ENCODE results near the gene DUSP16. TPM values are rescaled to one million over a fixed set of nuclear protein-coding genes. Genes with fewer than 3 reads are reported as not detected.

The DUSP16 gene
- total RNA-seq, 2 donors from 2014 or later, result 9.6 to 18.7 TPM

DNA sequence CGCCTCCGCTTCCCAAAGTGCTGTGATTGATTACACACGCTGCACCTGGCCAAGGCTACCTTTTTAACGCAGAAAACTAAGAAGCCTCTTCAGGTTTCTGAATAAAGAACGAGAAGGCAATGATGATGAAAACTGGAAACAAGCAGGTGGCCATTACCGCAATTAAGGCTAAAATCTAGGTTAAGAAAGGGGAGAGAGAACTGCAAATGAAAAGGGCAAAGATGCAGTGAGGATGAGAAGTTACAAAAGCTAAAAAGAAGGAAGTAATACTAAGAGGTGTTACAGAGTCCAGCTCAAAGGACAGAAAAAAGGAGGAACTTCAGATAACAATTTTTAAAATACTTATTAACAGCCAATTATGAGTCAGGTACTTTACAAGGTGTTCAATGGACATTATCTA, 79.7 kb downstream of the DUSP16 start:
- no peak for DNase-seq (ENCODE audit: low spot score)
- Histone ChIP-seq H3K27me3 (no peaks in the 10 kb centered on the region), H3K4me3 (no peak overlapping the region), H3K9me3 (no peaks in the 10 kb centered on the region), H3K36me3 (peaks cover 21% of the 10 kb centered on the region), H3K4me1 (no peaks in the 10 kb centered on the region), H3K27ac (no peak overlapping the region)
- TF ChIP-seq, protein P1, sequence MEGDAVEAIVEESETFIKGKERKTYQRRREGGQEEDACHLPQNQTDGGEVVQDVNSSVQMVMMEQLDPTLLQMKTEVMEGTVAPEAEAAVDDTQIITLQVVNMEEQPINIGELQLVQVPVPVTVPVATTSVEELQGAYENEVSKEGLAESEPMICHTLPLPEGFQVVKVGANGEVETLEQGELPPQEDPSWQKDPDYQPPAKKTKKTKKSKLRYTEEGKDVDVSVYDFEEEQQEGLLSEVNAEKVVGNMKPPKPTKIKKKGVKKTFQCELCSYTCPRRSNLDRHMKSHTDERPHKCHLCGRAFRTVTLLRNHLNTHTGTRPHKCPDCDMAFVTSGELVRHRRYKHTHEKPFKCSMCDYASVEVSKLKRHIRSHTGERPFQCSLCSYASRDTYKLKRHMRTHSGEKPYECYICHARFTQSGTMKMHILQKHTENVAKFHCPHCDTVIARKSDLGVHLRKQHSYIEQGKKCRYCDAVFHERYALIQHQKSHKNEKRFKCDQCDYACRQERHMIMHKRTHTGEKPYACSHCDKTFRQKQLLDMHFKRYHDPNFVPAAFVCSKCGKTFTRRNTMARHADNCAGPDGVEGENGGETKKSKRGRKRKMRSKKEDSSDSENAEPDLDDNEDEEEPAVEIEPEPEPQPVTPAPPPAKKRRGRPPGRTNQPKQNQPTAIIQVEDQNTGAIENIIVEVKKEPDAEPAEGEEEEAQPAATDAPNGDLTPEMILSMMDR (IDR thresholded peaks at IDR 0.05), result no peak

DNA sequence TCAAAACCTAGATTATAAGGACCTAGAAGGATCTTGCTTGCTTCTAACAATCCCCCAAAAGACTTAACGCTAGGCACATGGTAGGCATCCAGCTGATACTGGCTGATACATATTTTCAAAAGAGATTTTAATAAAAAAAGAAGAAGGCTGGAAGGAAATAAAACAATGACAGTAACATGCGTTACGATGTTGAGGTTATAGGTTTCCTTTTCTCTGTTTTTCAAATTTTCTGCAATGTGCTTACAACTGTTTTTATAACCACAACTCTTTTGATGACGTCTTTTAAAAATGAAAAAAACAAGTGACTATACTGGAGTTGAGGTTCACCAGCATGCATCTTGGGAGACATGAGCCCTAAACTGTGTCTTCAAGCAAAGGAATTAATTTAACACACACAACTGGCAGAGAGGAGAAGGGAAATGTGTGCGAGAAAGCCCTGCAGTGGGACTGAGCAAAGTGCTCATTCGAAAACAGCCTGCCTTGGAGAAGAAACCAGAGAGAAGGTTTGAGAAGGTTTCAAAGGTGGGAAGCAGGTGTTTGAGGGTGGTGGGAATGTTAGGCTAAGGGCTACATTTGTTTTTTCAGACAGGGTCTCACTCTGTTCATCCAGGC, 80.4 kb downstream of the DUSP16 start:
- Histone ChIP-seq H3K36me3 (peaks cover 28% of the 10 kb centered on the region), H3K27ac (no peak overlapping the region), H3K4me1 (no peaks in the 10 kb centered on the region), H3K27me3 (no peaks in the 10 kb centered on the region), H3K9me3 (no peaks in the 10 kb centered on the region), H3K4me3 (no peak overlapping the region)
- TF ChIP-seq, protein P1 (IDR thresholded peaks at IDR 0.05), result no peak
- no peak for DNase-seq (ENCODE audit: low spot score)

DNA sequence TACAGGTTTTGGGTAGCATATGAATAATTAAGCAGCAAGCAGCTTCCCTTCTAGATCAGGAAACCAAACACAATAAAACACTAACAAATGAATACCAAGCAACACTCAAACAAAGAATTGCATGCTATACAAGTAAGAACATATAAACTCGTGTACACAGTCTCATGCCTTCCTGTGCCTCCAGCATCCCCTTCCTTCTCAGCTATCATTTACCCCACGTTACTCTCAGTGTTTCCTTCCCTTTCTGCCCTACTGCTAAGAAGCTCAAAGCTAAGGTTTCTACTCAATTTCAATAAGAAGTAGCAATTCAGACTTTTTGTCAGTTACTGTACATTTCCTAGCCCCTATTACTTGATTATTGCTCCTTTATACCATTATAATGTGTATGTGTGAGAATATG, 81.0 kb downstream of the DUSP16 start:
- Histone ChIP-seq H3K9me3 (no peaks in the 10 kb centered on the region), H3K4me1 (no peaks in the 10 kb centered on the region), H3K4me3 (no peak overlapping the region), H3K27me3 (no peaks in the 10 kb centered on the region), H3K36me3 (peaks cover 34% of the 10 kb centered on the region), H3K27ac (no peak overlapping the region)
- TF ChIP-seq, protein P1 (IDR thresholded peaks at IDR 0.05), result no peak
- DNase-seq (ENCODE audit: low spot score), result no peak

DNA sequence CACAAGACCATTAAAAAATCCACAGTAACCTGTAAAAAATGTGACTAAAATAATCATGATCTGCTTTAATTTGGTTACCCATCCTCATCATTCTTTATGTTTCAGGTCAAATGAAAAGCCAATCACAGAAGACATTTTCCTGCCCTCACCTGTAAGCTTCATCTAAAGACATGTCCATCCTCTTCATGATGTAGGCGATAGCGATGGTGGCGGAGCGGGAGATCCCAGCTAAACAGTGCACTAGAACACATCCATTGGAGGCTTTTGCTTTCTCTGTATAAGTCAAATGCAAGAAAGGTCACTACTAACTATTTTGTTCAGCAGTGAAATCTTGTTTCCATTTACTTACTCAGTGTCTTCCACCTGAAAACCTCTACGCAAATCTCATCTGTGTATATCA, 82.6 kb downstream of the DUSP16 start:
- Histone ChIP-seq H3K27me3 (no peaks in the 10 kb centered on the region), H3K36me3 (peaks cover 34% of the 10 kb centered on the region)

GRCh38 chr12:12477532-12477890, 85.2 kb downstream of the DUSP16 start:
- H3K4me3 ChIP-seq, result no peak overlapping the region
- DNase-seq (ENCODE audit: low spot score), result no peak
- no peaks in the 10 kb centered on the region for H3K27me3 ChIP-seq
- no peak overlapping the region for H3K27ac ChIP-seq
- peaks cover 23% of the 10 kb centered on the region for H3K36me3 ChIP-seq
- no peaks in the 10 kb centered on the region for H3K9me3 ChIP-seq
- TF ChIP-seq, protein P1 (IDR thresholded peaks at IDR 0.05), result no peak
- H3K4me1 ChIP-seq, result no peaks in the 10 kb centered on the region

More for the DNA sequence above, 82.6 kb downstream of the DUSP16 start:
- no peak for DNase-seq (ENCODE audit: low spot score)
- Histone ChIP-seq H3K27ac (no peak overlapping the region), H3K4me1 (no peaks in the 10 kb centered on the region), H3K4me3 (no peak overlapping the region), H3K9me3 (no peaks in the 10 kb centered on the region)
- TF ChIP-seq, protein P1 (IDR thresholded peaks at IDR 0.05), result no peak

All from right atrium auricular region (tissue), 2 donors.